Aorta (tissue), 5 donors: Measurements from ENCODE around the gene SIVA1. TPM values are rescaled to one million over a fixed set of nuclear protein-coding genes. Genes with fewer than 3 reads are reported as not detected.

Experiments
- ATAC-seq: fragments of 200-7000 bp; cut with Tn5 transposase; one replicate; pipeline ENCODE4 v1.9.1; 2022; ENCODE audit warnings: moderate library complexity; ENCODE audit not compliant: low FRiP score
- DNase-seq, 2 donors: peaks; one replicate each; pipeline ENCODE4 v3.0.0-alpha.2; 2020
- H3K27ac ChIP-seq, 2 donors: one replicate each; pipeline ENCODE4 v1.5.1; 2013; ENCODE audit warnings: low read length in 2 of 2, mild to moderate bottlenecking in 2 of 2, moderate library complexity in 2 of 2, control low read depth in 1 of 2, inconsistent platforms in 1 of 2, low read depth in 1 of 2
- H3K27me3 ChIP-seq, 2 donors: one replicate each; pipeline ENCODE4 v1.6.1; 2013; ENCODE audit warnings: control low read depth in 1 of 2, low read length in 1 of 2, mild to moderate bottlenecking in 1 of 2, moderate library complexity in 1 of 2; ENCODE audit not compliant: insufficient read depth in 2 of 2, control insufficient read depth in 1 of 2
- H3K36me3 ChIP-seq, 2 donors: one replicate each; pipeline ENCODE4 v1.6.1; 2013; ENCODE audit warnings: control low read depth in 1 of 2, low read length in 1 of 2, mild to moderate bottlenecking in 1 of 2; ENCODE audit not compliant: insufficient read depth in 2 of 2, control insufficient read depth in 1 of 2
- H3K4me1 ChIP-seq, 2 donors: one replicate each; pipeline ENCODE4 v1.6.1; 2013; ENCODE audit warnings: low read length in 2 of 2, control low read depth in 1 of 2, mild to moderate bottlenecking in 1 of 2, moderate library complexity in 1 of 2; ENCODE audit not compliant: insufficient read depth in 2 of 2, control insufficient read depth in 1 of 2
- H3K4me3 ChIP-seq, 2 donors: one replicate each; pipeline ENCODE4 v1.5.1; 2013; ENCODE audit warnings: low read length in 2 of 2, control low read depth in 1 of 2, mild to moderate bottlenecking in 1 of 2
- H3K9me3 ChIP-seq: one replicate; pipeline ENCODE4 v1.6.1; 2013; ENCODE audit warnings: mild to moderate bottlenecking, low read length; ENCODE audit not compliant: control insufficient read depth
- WGBS, 2 donors: extraction: QIAGEN DNeasy Blood & Tissue Kit; methylation state at CpG; one replicate each; pipeline ENCODE4 v1.1.7; 2013; 5-methylcytosine and 5-hydroxymethylcytosine counted together
- intact Hi-C, 2 donors: fragments of 100-400 bp; cut with DNase I; formaldehyde crosslinking; loops; one replicate each; pipeline versions ENCODE4 v1.14.2 to v1.15.0; 2022
- polyA plus RNA-seq, 2 donors: library from polyadenylated mRNA; stranded (reverse); fragments of 200-250 nt; gene quantifications; one replicate each; pipeline ENCODE4 v1.2.3, GENCODE V29; 2013
- total RNA-seq, 2 donors: library from RNA; stranded (reverse); fragmentation: NEBNext Ultra II Directional; extraction: Animal tissue kit (Norgen Biotek cat#: 25700); gene quantifications; one replicate each; pipeline ENCODE4 v1.2.1, GENCODE V29; 2021
- donor health status: healthy with polysubstance abuse.
- donor health status: Bipolar disorder and iron deficiency.
- donor health status: DM: no; HTN: no; CAD: no.
- donor health status: DM: no; HTN: no; CAD: no.
- donor health status: DM: yes; HTN: yes; CAD: no.

SIVA1 gene
- total and polyA plus RNA-seq, 4 donors: 74.3 to 241 (median 151) TPM

DNA sequence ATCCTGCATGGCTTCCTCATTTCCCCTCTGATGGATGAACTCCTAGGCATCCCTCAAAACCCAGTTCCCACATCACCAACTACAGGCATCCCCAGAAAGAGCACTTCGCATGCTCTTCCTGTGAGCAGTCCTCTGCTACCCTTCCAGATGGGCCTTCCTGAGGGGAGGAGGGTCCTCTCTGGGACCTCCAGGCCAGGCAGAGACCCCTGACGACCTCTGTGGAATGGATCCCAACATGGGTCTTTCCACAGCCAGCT, 40.7 kb downstream of the SIVA1 start:
- Histone ChIP-seq H3K4me3 (no peak overlapping the region), H3K27me3 (no peaks in the 10 kb centered on the region), H3K36me3 (no peaks in the 10 kb centered on the region), H3K4me1 (peaks cover 0 to 7% of the 10 kb centered on the region in 2 donors), H3K27ac (no peak overlapping the region), H3K9me3 (no peaks in the 10 kb centered on the region)
- intact Hi-C loops: no loop called here
- 73 to 81% methylated on average over 2 of the region's 2 CpGs for WGBS, 2 donors
- ATAC-seq (no peak), DNase-seq (no peak)

GRCh38 chr14:104794099-104794498, 41.2 kb downstream of the SIVA1 start:
- H3K4me1 ChIP-seq: peaks cover 0 to 7% of the 10 kb centered on the region in 2 donors
- H3K27me3 ChIP-seq: no peaks in the 10 kb centered on the region
- no peaks in the 10 kb centered on the region for H3K36me3 ChIP-seq
- H3K9me3 ChIP-seq: no peaks in the 10 kb centered on the region
- DNase-seq: peak in 1 of 2 donors; percentile 88
- no peak overlapping the region for H3K27ac ChIP-seq
- no peak for ATAC-seq
- intact Hi-C loops: no loop called here
- no peak overlapping the region for H3K4me3 ChIP-seq
- 1 to 3% methylated on average over 15 of the region's 15 CpGs for WGBS, 2 donors

DNA sequence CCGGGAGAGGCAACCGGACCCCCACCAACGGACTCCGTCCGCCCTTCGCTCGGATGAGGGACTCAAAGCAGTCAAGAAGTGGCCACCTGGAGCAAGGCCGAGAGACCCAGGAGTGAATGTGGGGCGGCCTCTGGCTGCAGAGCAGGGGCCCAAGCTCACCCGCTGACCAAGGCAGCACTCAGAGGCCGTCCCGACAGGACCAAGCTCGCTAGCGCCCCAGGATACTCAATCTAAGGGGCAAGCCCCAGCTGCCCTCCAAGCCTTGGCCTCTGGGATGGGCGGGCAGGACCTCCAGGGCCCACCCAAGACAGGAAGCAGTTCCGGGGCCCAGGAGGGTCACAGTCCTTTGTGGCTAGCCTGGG, 41.7 kb downstream of the SIVA1 start:
- Histone ChIP-seq H3K27me3 (no peaks in the 10 kb centered on the region), H3K4me3 (peak overlapping the region; percentile 78 to 89), H3K27ac (no peak overlapping the region), H3K9me3 (no peaks in the 10 kb centered on the region), H3K4me1 (peaks cover 0 to 7% of the 10 kb centered on the region in 2 donors), H3K36me3 (no peaks in the 10 kb centered on the region)
- DNase-seq (no peak), ATAC-seq (no peak)
- intact Hi-C loops: no loop called here
- 1 to 6% methylated on average over 16 of the region's 16 CpGs for WGBS, 2 donors

GRCh38 chr14:104794993-104795780, 42.2 kb downstream of the SIVA1 start, which contains the start of gene AKT1:
AKT1 (minus strand) TSS chr14:104795748; CDS start chr14:104792643, 3,105 bp downstream.
- Histone ChIP-seq H3K4me1 (peaks cover 0 to 7% of the 10 kb centered on the region in 2 donors), H3K27me3 (no peaks in the 10 kb centered on the region), H3K27ac (peak within 1 kb of the TSS in 1 of 2 donors; percentile 43), H3K9me3 (no peaks in the 10 kb centered on the region), H3K4me3 (peak within 1 kb of the TSS; percentile 78 to 89), H3K36me3 (no peaks in the 10 kb centered on the region)
- intact Hi-C loops: loop anchor here in 1 of 2 donors (1.0 kb wide), 1 partner anchor 28 kb away; no protein-coding TSS in a partner anchor
- 0 to 1% methylated on average over 36 to 123 of the region's 124 CpGs for WGBS, 2 donors
- no peak for ATAC-seq
- DNase-seq: no peak

- intact Hi-C loops: loop anchor here in 1 of 2 donors (1.0 kb wide), 1 partner anchor 29 kb away; no protein-coding TSS in a partner anchor
- Histone ChIP-seq H3K36me3 (no peaks in the 10 kb centered on the region), H3K9me3 (no peaks in the 10 kb centered on the region), H3K27me3 (no peaks in the 10 kb centered on the region), H3K4me3 (peak overlapping the region; percentile 23 to 78), H3K27ac (peak overlapping the region in 1 of 2 donors; percentile 43), H3K4me1 (peaks cover 0 to 7% of the 10 kb centered on the region in 2 donors)
- ATAC-seq (peak; percentile 58), DNase-seq (peak; percentile 74 to 91)
- 12 to 37% methylated on average over 17 to 55 of the region's 55 CpGs for WGBS, 2 donors
These were observed 43.1 kb downstream of the SIVA1 start for GRCh38 chr14:104795781-104796686.

- DNase-seq (no peak), ATAC-seq (no peak)
- H3K27ac ChIP-seq: no peak overlapping the region
- no peaks in the 10 kb centered on the region for H3K9me3 ChIP-seq
- intact Hi-C loops: no loop called here
- H3K36me3 ChIP-seq: no peaks in the 10 kb centered on the region
- H3K4me3 ChIP-seq: no peak overlapping the region
- peaks cover 0 to 7% of the 10 kb centered on the region in 2 donors for H3K4me1 ChIP-seq
- H3K27me3 ChIP-seq: no peaks in the 10 kb centered on the region
- 74 to 77% methylated on average over 6 of the region's 6 CpGs for whole genome bisulfite sequencing, 2 donors
These were observed 43.7 kb downstream of the SIVA1 start for GRCh38 chr14:104796687-104797081.

- ATAC-seq (no peak), DNase-seq (no peak)
- no peaks in the 10 kb centered on the region for H3K9me3 ChIP-seq
- no peaks in the 10 kb centered on the region for H3K27me3 ChIP-seq
- H3K36me3 ChIP-seq: no peaks in the 10 kb centered on the region
- intact Hi-C loops: no loop called here
- H3K4me3 ChIP-seq: no peak overlapping the region
- H3K27ac ChIP-seq: no peak overlapping the region
- H3K4me1 ChIP-seq: peaks cover 0 to 7% of the 10 kb centered on the region in 2 donors
- 54 to 64% methylated on average over 18 of the region's 18 CpGs for WGBS, 2 donors
These were observed 44.4 kb downstream of the SIVA1 start for GRCh38 chr14:104797115-104798044.
